ENCODE results near the gene MAN2A2. TPM values are rescaled to one million over a fixed set of nuclear protein-coding genes. Genes with fewer than 3 reads are reported as not detected.

The MAN2A2 gene
- total and polyA plus RNA-seq, 7 experiments from 2014 or later = 7.1 to 171 (median 132) TPM

- Mint-ChIP-seq H3K36me3 (peaks cover 0 to 29% (median 0%) of the 10 kb centered on the region in 5 donors), H3K27ac (no peak overlapping the region), H3K4me3 (no peak overlapping the region), H3K9me3 (peaks cover 0 to 1% (median 0%) of the 10 kb centered on the region in 11 donors), H3K4me1 (peaks cover 0 to 15% (median 4%) of the 10 kb centered on the region in 7 donors), H3K27me3 (peaks cover 0 to 5% (median 0%) of the 10 kb centered on the region in 5 donors)
- CTCF ChIA-PET = no interaction called here
- POLR2A ChIA-PET = no interaction called here
- ATAC-seq (no peak), DNase-seq (no peak)
- H3K36me3 ChIP-seq (ENCODE audit: control insufficient read depth in 2 of 3, insufficient read depth in 3 of 3, low read length in 3 of 3) = no peaks in the 10 kb centered on the region
- H3K4me3 ChIP-seq (ENCODE audit: low read length) = no peak overlapping the region
- no peak overlapping the region for H3K27ac ChIP-seq (ENCODE audit: low read depth, low read length)
- no peaks in the 10 kb centered on the region for H3K27me3 ChIP-seq (ENCODE audit: control insufficient read depth in 2 of 2, insufficient read depth in 2 of 2, low read length in 2 of 2)
- intact Hi-C loops (cut with micrococcal nuclease) = no loop called here
- H3K4me1 ChIP-seq (ENCODE audit: control insufficient read depth in 2 of 2, insufficient read depth in 2 of 2, low read length in 2 of 2) = peaks cover under 1 to 7% of the 10 kb centered on the region in 2 donors
- no peaks in the 10 kb centered on the region for H3K9me3 ChIP-seq (ENCODE audit: control insufficient read depth in 2 of 3, low read length in 3 of 3)
Observed at GRCh38 chr15:90890839-90891238, 12.3 kb upstream of the MAN2A2 start.

GRCh38 chr15:90891346-90891949 is 11.7 kb upstream of the MAN2A2 start:
- Mint-ChIP-seq H3K36me3 (peaks cover 0 to 29% (median 0%) of the 10 kb centered on the region in 5 donors), H3K4me3 (no peak overlapping the region), H3K9me3 (peaks cover 0 to 1% (median 0%) of the 10 kb centered on the region in 11 donors), H3K27me3 (peaks cover 0 to 4% (median 0%) of the 10 kb centered on the region in 5 donors), H3K4me1 (peaks cover 0 to 11% (median 0%) of the 10 kb centered on the region in 7 donors), H3K27ac (no peak overlapping the region)
- intact Hi-C loops (cut with micrococcal nuclease) = no loop called here
- Histone ChIP-seq H3K4me3 (ENCODE audit: low read length) (no peak overlapping the region), H3K4me1 (ENCODE audit: control insufficient read depth in 2 of 2, insufficient read depth in 2 of 2, low read length in 2 of 2) (peaks cover 0 to 7% of the 10 kb centered on the region in 2 donors), H3K27me3 (ENCODE audit: control insufficient read depth in 2 of 2, insufficient read depth in 2 of 2, low read length in 2 of 2) (no peaks in the 10 kb centered on the region), H3K9me3 (ENCODE audit: control insufficient read depth in 2 of 3, low read length in 3 of 3) (no peaks in the 10 kb centered on the region), H3K36me3 (ENCODE audit: control insufficient read depth in 2 of 3, insufficient read depth in 3 of 3, low read length in 3 of 3) (no peaks in the 10 kb centered on the region), H3K27ac (ENCODE audit: low read depth, low read length) (no peak overlapping the region)
- no peak for ATAC-seq
- no peak for DNase-seq
- POLR2A ChIA-PET = no interaction called here
- CTCF ChIA-PET = no interaction called here

GRCh38 chr15:90892023-90892422 is 11.1 kb upstream of the MAN2A2 start:
- Mint-ChIP-seq H3K36me3 (peaks cover 0 to 31% (median 0%) of the 10 kb centered on the region in 5 donors), H3K27me3 (peaks cover 0 to 4% (median 0%) of the 10 kb centered on the region in 5 donors), H3K4me1 (peaks cover 0 to 12% (median 0%) of the 10 kb centered on the region in 7 donors), H3K4me3 (no peak overlapping the region), H3K27ac (no peak overlapping the region), H3K9me3 (peaks cover 0 to 1% (median 0%) of the 10 kb centered on the region in 11 donors)
- Histone ChIP-seq H3K4me3 (ENCODE audit: low read length) (no peak overlapping the region), H3K27ac (ENCODE audit: low read depth, low read length) (no peak overlapping the region), H3K27me3 (ENCODE audit: control insufficient read depth in 2 of 2, insufficient read depth in 2 of 2, low read length in 2 of 2) (no peaks in the 10 kb centered on the region), H3K9me3 (ENCODE audit: control insufficient read depth in 2 of 3, low read length in 3 of 3) (no peaks in the 10 kb centered on the region), H3K36me3 (ENCODE audit: control insufficient read depth in 2 of 3, insufficient read depth in 3 of 3, low read length in 3 of 3) (no peaks in the 10 kb centered on the region), H3K4me1 (ENCODE audit: control insufficient read depth in 2 of 2, insufficient read depth in 2 of 2, low read length in 2 of 2) (peaks cover 0 to 7% of the 10 kb centered on the region in 2 donors)
- intact Hi-C loops (cut with micrococcal nuclease) = no loop called here
- CTCF ChIA-PET = no interaction called here
- ATAC-seq (no peak), DNase-seq (no peak)
- POLR2A ChIA-PET = no interaction called here

- Histone ChIP-seq H3K4me3 (ENCODE audit: low read length) (no peak overlapping the region), H3K27ac (ENCODE audit: low read depth, low read length) (no peak overlapping the region), H3K27me3 (ENCODE audit: control insufficient read depth in 2 of 2, insufficient read depth in 2 of 2, low read length in 2 of 2) (no peaks in the 10 kb centered on the region), H3K4me1 (ENCODE audit: control insufficient read depth in 2 of 2, insufficient read depth in 2 of 2, low read length in 2 of 2) (peaks cover 0 to 7% of the 10 kb centered on the region in 2 donors), H3K36me3 (ENCODE audit: control insufficient read depth in 2 of 3, insufficient read depth in 3 of 3, low read length in 3 of 3) (no peaks in the 10 kb centered on the region), H3K9me3 (ENCODE audit: control insufficient read depth in 2 of 3, low read length in 3 of 3) (no peaks in the 10 kb centered on the region)
- no peak for DNase-seq
- Mint-ChIP-seq H3K36me3 (peaks cover 0 to 30% (median 0%) of the 10 kb centered on the region in 5 donors), H3K9me3 (peaks cover 0 to 1% (median 0%) of the 10 kb centered on the region in 11 donors), H3K27ac (no peak overlapping the region), H3K4me1 (peaks cover 0 to 10% (median 0%) of the 10 kb centered on the region in 7 donors), H3K27me3 (peaks cover 0 to 4% (median 0%) of the 10 kb centered on the region in 5 donors), H3K4me3 (no peak overlapping the region)
- intact Hi-C loops (cut with micrococcal nuclease) = no loop called here
- CTCF ChIA-PET = no interaction called here
- POLR2A ChIA-PET = interaction anchor here (0.6 kb wide), 1 partner anchor 32 kb away, joined by 3 read pairs; no protein-coding TSS in a partner anchor
- no peak for ATAC-seq
Observed at GRCh38 chr15:90892498-90893174, 10.5 kb upstream of the MAN2A2 start.

GRCh38 chr15:90893175-90894090 is 9.7 kb upstream of the MAN2A2 start:
- POLR2A ChIA-PET = interaction anchor here (0.6 kb wide), 1 partner anchor 31 kb away, joined by 3 read pairs; no protein-coding TSS in a partner anchor
- H3K27me3 Mint-ChIP-seq = peaks cover 0 to 2% (median 0%) of the 10 kb centered on the region in 5 donors

GRCh38 chr15:90895571-90896117 is 7.5 kb upstream of the MAN2A2 start:
- H3K36me3 Mint-ChIP-seq = peaks cover 0 to 18% (median 0%) of the 10 kb centered on the region in 5 donors
- H3K4me1 Mint-ChIP-seq = peaks cover 0 to 9% (median 0%) of the 10 kb centered on the region in 7 donors
- H3K27me3 Mint-ChIP-seq = no peaks in the 10 kb centered on the region
- H3K4me1 ChIP-seq (ENCODE audit: control insufficient read depth in 2 of 2, insufficient read depth in 2 of 2, low read length in 2 of 2) = no peaks in the 10 kb centered on the region
- peaks cover 0 to 1% (median 0%) of the 10 kb centered on the region in 11 donors for H3K9me3 Mint-ChIP-seq
- no peaks in the 10 kb centered on the region for H3K36me3 ChIP-seq (ENCODE audit: control insufficient read depth in 2 of 3, insufficient read depth in 3 of 3, low read length in 3 of 3)
- ChIA-PET POLR2A (interaction anchor here (0.6 kb wide), 1 partner anchor 218 kb away, joined by 3 read pairs; no protein-coding TSS in a partner anchor), CTCF (interaction anchor here (0.6 to 1.5 kb wide), 2 partner anchors 8 to 9 kb away, joined by 3 to 5 read pairs; no protein-coding TSS in a partner anchor)
- H3K27ac ChIP-seq (ENCODE audit: low read depth, low read length) = no peak overlapping the region
- H3K4me3 Mint-ChIP-seq = no peak overlapping the region
- ATAC-seq (no peak), DNase-seq (no peak)
- H3K9me3 ChIP-seq (ENCODE audit: control insufficient read depth in 2 of 3, low read length in 3 of 3) = no peaks in the 10 kb centered on the region
- H3K4me3 ChIP-seq (ENCODE audit: low read length) = no peak overlapping the region
- intact Hi-C loops (cut with micrococcal nuclease) = no loop called here
- H3K27me3 ChIP-seq (ENCODE audit: control insufficient read depth in 2 of 2, insufficient read depth in 2 of 2, low read length in 2 of 2) = no peaks in the 10 kb centered on the region
- H3K27ac Mint-ChIP-seq = peak overlapping the region in 1 of 9 donors; percentile 74

More at GRCh38 chr15:90893175-90894090, 9.7 kb upstream of the MAN2A2 start:
- H3K36me3 Mint-ChIP-seq = peaks cover 0 to 25% (median 0%) of the 10 kb centered on the region in 5 donors
- Histone ChIP-seq H3K4me1 (ENCODE audit: control insufficient read depth in 2 of 2, insufficient read depth in 2 of 2, low read length in 2 of 2) (peaks cover 0 to 7% of the 10 kb centered on the region in 2 donors), H3K9me3 (ENCODE audit: control insufficient read depth in 2 of 3, low read length in 3 of 3) (no peaks in the 10 kb centered on the region), H3K27ac (ENCODE audit: low read depth, low read length) (no peak overlapping the region), H3K4me3 (ENCODE audit: low read length) (no peak overlapping the region), H3K27me3 (ENCODE audit: control insufficient read depth in 2 of 2, insufficient read depth in 2 of 2, low read length in 2 of 2) (no peaks in the 10 kb centered on the region), H3K36me3 (ENCODE audit: control insufficient read depth in 2 of 3, insufficient read depth in 3 of 3, low read length in 3 of 3) (no peaks in the 10 kb centered on the region)
- peaks cover 0 to 1% (median 0%) of the 10 kb centered on the region in 11 donors for H3K9me3 Mint-ChIP-seq
- H3K4me3 Mint-ChIP-seq = no peak overlapping the region
- peaks cover 0 to 6% (median 0%) of the 10 kb centered on the region in 7 donors for H3K4me1 Mint-ChIP-seq
- CTCF ChIA-PET = no interaction called here
- no peak overlapping the region for H3K27ac Mint-ChIP-seq
- intact Hi-C loops (cut with micrococcal nuclease) = no loop called here
- ATAC-seq (no peak), DNase-seq (no peak)
